Measurements from ENCODE around the gene ACOX3.
"Not testable (repeated sequence)": the region's sequence is repeated elsewhere in the genome, so short reads cannot be mapped to it uniquely, and the experiment has no call there.

Gene ACOX3

DNA sequence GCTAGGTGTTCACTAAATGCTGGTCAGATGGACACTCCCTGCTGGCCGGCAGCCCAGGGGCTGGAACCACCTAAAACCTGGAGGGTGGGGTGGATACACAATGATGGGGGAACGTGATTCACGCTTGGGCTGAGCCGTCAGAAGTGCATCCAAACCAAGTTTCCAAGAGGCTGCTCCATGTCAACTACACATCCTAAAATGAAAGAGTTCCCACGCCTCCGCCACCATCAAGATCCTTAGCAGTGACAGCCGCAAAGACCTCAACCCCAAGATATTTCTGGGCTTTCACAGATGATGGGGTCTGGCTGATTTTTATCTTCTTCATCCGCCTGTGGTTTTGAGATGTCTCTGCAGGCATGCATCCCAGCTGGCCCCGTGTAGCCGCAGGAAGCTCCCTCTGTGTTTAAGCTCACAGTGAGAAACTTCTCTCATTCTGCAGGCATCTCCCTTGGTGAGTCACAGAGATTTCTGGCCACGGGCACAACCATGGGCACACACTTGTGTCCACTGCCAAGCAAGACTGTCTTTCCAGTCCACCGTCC is 86.5 kb downstream of the ACOX3 start:
- no peak for DNase-seq (ENCODE audit: low read depth in 2 of 2)

DNA sequence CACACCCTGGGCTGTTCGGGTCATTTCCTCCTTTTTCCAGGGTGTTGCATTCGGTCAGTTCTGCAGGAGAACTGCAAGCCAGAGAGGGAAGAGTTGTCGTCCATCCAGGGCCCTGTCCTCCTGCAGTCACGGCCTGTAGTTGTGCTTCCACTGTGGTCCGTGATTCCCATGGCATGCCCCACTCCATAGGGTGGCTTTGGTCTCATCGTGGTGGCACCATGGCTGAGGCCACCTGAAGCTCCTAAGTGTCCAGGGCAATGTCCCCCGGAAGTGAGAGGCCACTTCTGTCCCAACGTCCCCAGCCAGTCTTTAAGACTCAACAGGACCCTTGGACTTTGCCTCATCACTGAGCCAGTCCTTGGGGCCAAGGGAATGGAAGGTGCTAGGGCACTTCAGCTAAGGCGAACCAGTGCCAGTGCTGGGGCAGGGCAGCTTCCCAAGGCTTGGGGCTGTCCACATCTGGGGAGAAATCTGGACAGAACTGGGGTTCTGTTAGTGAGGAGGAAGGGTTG is 87.3 kb downstream of the ACOX3 start:
- DNase-seq (ENCODE audit: low read depth in 2 of 2): no peak

DNA sequence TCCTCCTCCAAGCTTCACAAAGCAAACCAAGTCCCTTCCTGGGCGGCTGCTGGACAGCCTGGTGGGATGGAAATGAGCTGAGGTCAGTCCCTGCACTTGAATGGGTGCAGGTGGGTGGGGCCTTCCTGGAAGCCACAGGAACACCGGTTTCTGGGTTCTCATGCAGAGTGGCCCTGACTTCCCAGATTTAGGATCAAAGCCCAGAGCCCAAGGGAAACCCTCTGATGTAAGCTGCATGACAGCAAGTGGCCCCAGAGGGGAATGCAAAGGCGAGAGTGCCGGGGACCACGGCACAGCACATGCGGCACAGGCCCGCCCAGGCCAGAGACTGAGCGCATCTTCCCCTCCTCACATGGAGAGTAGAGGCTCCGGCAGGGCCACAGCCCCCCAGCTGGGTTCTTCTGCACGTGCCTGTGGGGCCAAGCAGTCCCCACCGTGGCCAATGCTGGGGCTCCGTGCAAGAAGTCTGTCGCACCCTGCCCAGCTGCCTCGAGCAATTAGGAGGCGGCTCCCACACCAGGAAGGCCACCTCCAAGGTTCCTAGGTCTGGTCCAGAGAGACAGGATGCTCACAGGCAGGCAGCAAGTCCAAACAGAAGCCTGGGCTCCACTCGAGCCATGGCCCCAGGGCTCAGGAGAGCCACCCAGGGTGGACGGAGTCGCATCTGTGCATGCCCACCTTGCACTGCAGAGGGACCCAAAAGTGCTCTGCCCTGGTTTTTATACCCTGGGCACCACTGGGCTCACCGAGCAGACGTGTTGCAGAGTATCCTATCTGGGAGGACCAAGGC is 88.0 kb downstream of the ACOX3 start:
- DNase-seq (ENCODE audit: low read depth in 2 of 2): no peak

DNA sequence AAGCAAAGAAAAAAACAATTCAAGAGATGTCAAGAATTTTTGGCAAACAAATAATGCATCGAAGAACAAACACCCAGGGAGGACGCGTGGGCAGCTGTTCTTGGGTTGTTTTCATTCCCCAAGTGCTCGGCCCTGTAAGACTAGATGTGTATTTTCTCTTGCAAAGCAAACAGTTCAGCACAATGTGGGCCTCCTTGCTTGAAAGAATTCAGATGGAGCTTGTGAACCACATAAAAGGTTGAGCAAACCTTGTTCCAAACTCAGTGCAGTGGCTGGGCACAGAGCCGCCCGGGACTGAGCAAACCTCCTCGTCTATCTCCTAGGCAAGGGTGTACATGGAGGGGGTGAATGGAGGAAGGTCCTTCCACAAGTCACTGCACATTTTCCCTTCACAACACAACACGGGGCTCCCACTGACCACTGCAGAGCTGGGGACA is 88.6 kb downstream of the ACOX3 start:
- no peak for DNase-seq (ENCODE audit: low read depth in 2 of 2)

DNA sequence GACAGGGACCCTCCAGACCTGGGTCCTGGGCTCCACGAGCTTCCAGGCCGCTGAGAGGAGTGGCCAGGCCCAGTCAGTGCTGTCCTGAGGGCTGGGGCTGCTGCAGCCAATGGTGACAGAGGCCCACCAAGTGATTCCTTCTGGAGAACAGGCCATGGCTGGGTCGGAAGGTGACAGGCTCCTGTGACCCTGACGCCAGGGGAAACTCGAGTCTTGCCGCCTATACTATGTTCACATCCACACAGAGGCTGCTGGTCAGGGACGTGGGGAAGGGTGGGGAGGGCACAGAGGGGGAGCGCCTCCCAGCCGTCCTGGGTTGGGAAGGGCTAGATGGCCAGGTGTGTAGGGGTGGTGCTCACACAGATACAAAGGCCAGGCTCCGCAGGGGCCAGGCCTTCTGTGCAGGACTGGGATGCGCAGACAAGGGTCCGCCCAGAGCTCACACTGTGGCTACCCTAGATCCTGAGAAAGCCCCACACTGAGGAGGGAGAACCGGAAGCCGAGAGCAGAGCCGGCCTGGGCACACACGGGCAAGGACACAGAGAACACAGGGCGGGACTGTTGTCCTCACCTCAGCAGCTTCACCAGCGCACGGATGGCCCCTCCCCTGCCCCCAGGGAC is 89.6 kb downstream of the ACOX3 start:
- no peak for DNase-seq (ENCODE audit: low read depth in 2 of 2)

DNA sequence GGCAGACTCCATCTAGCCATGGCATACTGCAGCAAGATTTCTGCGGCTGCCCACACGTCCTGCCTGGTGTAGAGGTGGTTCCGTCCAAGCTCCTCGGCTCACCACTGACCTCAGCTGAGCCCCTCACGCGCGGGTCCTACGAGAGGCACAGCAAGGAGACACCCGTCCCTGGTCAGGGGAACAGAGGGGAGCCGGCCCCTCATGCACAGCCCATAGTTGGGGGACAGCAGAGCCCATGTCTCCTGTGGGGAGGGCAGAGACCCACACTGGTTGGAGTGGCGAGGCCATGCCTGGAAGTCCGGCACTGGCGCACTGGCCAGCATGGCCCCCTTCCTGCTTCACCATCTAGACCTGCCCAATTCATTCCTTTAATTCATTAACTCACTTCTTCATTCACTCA is 90.2 kb downstream of the ACOX3 start:
- DNase-seq (ENCODE audit: low read depth in 2 of 2): no peak

DNA sequence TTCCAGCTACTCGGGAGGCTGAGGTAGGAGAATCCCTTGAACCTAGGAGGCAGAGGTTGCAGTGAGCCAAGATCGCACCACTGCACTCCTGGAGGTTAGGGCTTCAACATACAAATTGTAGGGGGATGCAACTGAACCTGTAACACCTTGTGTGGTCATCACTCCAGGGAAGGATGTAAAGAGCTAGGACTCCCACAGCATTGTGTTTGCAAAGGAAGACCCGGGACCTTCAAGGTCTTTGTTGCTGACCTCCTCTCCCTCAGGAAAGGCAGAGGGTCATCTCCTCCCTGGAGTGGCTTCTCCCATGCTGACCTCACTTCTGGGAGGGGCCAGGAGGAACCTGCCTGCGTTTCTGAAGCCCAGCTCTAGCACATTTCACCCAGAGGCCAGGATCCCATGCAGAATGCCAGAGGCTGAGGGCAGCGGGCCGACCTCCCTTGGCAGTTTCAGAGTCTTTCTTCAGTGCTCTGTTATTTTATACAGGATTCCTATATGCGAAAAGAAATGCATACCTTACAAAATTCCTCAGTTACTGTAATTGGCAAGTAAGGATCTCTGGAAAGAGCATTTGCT is 90.8 kb downstream of the ACOX3 start:
- DNase-seq (ENCODE audit: low read depth in 2 of 2): no peak

DNA sequence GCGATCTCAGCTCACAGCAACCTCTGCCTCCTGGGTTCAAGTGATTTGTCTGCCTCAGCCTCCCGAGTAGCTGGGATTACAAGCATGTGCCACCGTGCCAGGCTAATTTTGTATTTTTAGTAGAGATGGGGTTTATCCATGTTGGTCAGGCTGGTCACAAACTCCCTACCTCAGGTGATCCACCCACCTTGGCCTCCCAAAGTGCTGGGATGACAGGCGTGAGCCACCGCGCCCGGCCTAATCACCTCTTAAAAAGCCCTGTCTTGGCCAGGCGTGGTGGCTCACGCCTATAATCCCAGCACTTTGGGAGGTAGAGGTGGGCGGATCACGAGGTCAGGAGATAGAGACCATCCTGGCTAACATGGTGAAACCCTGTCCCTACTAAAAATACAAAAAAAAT is 91.3 kb downstream of the ACOX3 start:
- not testable (repeated sequence) for DNase-seq (ENCODE audit: low read depth in 2 of 2)

DNA sequence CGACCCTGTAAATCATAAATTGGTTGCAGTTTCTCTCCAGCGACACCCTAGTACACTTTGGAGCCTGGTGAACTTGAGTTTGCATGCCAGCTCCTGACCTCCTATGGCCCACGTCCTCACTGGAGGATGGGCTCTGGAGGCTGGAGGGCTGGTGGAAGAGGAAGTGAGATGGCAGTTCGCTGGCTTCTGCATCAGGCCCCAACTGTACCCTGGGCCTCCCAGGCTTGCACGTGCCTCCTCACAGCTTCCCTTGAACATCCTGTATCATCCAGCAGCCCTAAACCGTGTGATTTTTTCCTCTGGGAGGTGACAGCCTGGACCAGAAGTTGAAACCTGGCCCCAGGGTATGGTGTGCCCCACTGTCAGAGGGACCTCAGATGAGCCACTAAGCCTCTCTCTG is 92.5 kb downstream of the ACOX3 start:
- DNase-seq (ENCODE audit: low read depth in 2 of 2): no peak

DNA sequence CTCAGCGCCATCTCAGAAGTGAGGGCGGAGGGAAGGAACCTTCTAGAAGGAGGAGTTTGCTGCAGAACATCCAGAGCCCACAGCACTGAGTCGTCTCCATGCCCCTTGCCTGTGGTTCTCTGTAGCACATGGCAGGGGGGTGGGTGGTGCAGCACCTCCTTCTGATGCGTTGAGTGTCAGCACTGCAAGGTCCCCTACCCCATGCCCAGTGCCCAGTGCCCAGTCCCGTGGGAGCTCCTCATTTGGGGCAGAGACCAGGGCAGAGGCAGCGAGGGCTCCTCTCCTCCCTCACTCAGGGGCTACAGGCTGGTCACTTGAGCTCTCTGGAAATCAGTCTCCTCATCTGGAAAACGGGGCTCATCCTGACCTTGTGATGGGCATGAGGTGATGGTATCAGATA is 92.9 kb downstream of the ACOX3 start:
- no peak for DNase-seq (ENCODE audit: low read depth in 2 of 2)

DNA sequence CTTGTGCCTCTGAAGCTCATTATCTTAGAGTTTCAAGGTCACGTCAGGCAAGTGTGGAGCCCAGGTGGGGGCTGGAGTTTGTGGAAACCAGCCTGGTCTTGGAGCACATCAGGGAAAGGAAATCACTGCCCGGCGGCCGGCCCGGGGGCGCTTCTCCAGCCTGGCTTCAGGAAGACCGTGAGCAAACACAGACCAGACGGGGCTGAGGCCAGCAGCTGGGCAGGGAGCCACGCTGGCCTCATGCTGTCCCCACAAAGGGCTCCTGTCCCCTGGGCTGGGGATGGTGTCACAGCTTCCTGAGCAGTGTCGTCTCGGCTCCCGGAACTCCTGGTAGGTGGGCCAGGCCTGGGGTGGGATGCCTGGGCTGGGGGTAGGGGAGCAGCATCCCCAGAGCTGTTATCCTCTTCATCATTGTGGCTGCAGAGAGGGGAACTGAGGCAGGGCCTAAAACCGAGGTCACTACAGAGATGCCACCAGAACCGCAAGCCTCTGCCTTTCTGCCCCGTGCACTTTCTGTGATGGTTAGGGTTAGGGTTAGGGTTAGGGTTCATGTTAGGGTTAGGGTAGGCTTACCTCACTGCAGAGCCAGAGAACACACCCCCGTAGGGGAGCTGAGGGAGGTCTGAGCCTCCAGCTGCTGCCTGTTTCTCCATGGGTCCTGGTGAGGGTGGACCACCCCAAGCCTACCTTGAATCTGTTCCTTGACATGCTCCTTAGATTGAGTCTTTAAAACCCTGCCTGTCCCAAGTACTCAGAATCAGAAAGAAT is 93.5 kb downstream of the ACOX3 start:
- no peak for DNase-seq (ENCODE audit: low read depth in 2 of 2)

DNA sequence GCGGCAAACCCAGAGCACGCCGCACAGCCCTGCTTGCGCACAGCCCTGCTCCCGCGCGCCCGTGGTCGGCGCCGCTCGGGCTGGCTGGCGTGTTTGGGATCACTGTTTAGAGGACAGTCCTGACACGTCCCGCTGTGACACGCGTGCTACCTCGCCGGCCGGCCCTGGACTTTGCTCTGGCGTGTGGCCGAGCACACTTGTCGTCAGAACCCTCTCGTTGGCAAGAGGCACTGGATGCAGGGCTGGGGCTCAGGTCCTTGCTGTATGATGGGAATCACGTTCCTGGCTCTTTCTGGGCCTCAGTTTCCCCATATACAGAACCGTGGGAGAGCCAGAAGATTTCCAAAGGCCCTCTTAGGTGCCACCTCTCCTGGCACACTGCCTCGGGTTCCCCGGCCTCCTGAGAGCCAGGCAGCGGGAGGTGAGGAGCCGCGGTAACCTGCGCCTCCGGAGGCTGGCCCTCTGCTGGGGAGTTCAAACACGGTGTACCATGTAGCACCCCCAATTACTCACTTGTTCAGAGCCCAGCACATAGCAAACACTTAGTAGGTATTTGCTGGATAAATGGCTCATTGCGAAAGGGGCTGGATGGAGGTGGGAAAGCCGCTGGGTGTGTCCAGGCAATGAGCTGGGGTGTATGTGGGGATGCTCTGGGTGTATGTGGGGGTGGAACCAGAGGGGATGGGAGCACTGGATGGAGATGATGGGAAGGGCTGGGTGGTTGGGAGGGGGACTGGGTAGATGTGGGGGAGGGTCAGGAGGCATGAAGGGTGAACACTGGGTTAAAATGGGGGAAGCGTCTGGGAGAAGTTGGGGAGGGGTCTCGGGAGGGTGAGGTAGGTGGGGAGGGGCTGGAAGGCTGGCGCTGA is 94.3 kb downstream of the ACOX3 start:
- DNase-seq (ENCODE audit: low read depth in 2 of 2): no peak

DNA sequence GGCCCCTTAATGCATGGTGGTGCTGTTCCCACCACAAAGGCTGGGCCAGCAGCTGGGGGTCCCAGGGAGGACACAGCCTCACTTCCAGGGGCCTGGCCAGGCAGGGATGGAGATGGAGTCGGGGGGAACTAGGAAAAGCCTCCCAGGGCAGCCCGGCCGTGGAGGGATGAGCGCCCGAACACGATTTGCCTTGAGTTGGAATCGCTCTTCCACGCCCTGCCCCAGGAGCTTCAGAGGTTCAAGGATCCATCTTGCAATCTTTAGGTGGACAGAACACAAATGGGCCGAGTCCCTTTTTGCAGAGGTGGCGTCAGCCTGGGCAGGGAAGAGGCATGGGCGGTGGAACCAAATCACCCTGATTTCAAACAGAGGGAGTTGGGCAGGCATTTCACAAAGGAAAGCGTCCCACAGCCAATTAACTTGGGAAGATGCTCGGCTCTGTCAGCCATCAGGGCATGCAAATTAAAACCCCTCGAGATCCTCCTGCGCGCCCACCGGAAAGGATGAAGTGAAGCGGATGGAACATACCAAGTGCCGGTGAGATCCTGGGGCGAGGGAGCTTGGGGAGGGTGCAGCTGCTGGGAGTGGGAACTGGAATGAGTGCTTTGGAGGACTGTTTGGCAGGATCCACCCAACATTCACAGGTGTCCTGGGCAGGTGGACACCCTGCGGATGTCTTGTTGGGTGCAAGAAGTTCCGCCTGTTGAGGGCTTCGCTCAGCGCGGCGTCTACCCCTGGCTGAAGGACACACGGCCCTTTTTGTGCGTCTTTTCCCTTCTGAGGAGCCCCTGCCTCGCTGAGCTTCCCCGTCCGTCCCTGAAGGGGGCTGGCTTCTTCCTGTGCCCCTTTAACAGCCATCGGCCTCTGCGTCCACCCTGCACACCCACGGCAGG is 95.2 kb downstream of the ACOX3 start:
- no peak for DNase-seq (ENCODE audit: low read depth in 2 of 2)

DNA sequence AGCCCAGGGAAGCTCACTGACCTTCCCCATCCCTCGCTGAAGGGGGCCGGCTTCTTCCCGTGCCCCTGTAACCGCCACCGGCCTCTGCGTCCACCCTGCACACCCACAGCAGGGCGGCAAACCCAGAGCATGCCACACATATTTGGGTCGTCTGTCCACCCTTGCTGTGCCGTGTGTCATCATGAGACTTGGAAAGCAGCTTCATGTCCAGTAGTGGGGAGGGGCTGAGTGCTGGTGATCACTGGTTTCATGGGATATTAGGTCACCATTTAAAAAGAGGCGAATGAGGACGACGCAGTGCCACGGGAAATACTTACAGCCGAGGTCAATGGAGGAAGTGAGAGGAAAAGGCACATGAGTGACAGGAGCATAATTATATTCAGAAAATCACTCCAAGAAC is 96.1 kb downstream of the ACOX3 start:
- DNase-seq (ENCODE audit: low read depth in 2 of 2): no peak

DNA sequence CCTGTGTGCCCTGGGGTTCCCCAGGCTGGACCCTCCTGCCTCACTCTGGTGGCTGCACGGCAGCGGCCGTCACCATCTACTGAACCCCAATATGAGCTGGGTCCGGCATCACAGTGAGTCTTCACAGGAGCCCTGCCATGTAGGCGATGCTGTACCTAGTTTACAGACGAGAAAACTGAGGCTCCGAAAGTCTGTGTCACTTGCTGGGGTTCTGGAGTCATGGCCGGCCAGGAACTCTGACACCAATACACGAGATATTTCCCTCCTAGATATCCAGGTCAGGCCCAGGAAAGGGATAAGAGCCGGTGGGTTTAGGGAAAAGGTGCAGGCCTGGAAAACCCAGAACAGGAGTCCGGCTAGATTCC is 96.6 kb downstream of the ACOX3 start:
- DNase-seq (ENCODE audit: low read depth in 2 of 2): no peak

DNA sequence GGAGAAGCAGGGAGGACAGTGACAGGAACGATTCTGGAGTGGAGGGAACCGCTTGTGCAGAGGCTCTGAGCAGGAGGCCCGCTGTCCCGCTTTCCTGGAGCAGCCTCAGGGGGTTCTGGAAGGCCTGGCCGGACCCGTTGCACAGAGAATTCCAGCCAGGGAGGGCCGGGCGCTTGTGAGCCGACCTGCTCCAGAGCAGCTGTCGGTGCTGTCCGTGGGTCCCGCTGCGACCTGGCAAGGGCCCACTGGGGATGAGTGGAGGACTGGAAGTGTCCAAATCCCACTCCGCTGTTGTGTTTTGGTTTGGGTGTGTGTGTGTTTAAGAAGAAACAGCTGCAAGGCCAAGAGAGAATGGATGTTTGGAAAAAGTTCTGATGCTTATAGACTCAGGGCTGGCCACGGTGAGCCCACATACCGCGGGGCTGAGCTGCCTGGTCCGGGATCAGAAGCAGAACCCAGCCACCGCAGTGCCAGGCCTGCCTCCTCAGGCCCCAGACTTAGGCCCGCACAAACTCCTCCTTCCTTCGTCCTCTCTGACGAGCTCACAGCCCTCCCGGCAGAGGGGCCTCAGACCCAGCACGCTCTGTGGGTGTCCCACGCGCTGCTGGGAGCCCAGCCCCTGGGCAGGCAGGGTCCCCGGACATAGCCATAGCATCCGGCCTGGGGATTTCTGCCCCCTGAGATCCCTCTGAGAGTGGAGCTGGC is 97.1 kb downstream of the ACOX3 start:
- no peak for DNase-seq (ENCODE audit: low read depth in 2 of 2)

DNA sequence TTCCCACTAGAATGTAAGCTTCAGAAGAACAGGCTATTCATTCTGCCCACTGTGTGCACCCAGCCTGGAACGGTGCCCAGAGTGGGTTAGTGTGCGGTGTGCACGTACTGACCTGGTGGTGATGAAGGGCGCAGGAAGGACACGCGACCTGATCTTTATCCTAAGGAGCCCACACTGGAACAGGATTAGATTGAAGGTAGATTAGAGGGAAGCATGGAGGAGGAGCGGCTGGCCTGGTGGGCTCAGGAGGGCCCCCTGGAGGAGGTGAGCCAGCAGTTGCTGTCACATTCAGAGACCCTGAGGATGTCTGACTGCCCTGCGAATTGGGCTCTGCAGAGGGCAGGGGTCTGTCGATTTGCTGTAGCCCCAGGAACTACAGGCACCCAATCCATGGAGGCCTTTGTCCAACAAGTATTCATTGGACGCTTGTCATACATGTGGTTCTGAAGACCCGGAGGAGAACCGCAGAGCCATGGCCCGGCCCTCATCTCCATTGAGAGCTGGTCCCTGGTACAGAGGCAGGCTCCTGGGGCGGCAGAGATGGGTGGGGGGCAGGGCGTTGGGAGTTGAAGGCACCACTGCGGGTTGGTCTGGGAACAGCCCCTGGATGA is 97.8 kb downstream of the ACOX3 start:
- DNase-seq (ENCODE audit: low read depth in 2 of 2): no peak

DNA sequence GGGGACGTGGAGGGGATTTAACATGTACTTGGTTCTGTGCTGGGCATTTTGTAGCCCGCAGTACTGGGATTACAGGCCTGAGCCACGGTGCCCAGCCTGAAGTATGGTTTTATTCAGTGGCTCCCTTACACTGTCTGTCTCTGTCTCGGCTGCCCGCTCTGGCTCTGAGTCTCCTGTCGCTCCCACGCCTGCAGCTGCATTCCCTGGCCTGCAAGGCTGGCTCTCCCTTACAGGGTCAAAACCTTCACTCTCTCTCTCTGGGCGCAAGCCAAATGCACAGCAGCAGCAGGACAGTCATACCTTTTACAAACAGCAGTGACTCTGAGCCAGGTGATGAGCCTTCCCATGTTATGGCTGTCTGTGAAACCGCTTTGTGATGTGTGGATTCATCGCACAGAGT is 98.8 kb downstream of the ACOX3 start:
- no peak for DNase-seq (ENCODE audit: low read depth in 2 of 2)

DNA sequence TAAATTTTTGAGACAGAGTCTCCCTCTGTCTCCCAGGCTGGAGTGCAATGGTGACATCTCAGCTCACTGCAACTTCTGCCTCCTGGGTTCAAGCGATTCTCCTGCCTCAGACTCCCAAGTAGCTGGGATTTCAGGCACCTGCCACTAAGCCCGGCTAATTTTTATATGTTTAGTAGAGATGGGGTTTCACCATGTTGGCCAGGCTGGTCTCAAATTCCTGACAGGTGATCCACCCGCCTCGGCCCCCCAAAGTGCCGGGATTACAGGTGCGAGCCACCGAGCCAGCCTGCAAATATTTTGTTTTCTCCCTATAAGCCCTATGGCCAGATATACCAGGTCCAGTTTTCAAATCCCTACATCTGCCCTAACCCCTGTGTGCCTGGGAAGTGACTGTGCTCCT is 99.2 kb downstream of the ACOX3 start:
- not testable (repeated sequence) for DNase-seq (ENCODE audit: low read depth in 2 of 2)
